Osteocyte (in vitro differentiated cells): Measurements from ENCODE around the gene TXNDC11. TPM values are rescaled to one million over a fixed set of nuclear protein-coding genes. Genes with fewer than 3 reads are reported as not detected.

Source experiments
- DNase-seq: peaks from one replicate; pipeline ENCODE4 v3.0.0; 2021; ENCODE audit warnings: mixed read lengths; ENCODE audit not compliant: unreplicated experiment; ENCODE audit errors: extremely low spot score
- H3K27ac Mint-ChIP-seq: one replicate; pipeline ENCODE4 v1.8.0; 2021; ENCODE audit warnings: mild to moderate bottlenecking, mixed read lengths; ENCODE audit not compliant: unreplicated experiment
- H3K27me3 Mint-ChIP-seq: one replicate; pipeline ENCODE4 v1.8.0; 2021; ENCODE audit warnings: mixed read lengths; ENCODE audit not compliant: unreplicated experiment
- H3K36me3 Mint-ChIP-seq: one replicate; pipeline ENCODE4 v1.8.0; 2021; ENCODE audit warnings: mixed read lengths; ENCODE audit not compliant: unreplicated experiment
- H3K4me1 Mint-ChIP-seq: one replicate; pipeline ENCODE4 v1.8.0; 2021; ENCODE audit warnings: mixed read lengths; ENCODE audit not compliant: unreplicated experiment
- H3K4me3 Mint-ChIP-seq: one replicate; pipeline ENCODE4 v1.8.0; 2021; ENCODE audit warnings: mild to moderate bottlenecking, moderate library complexity, mixed read lengths; ENCODE audit not compliant: unreplicated experiment
- H3K9me3 Mint-ChIP-seq: one replicate; pipeline ENCODE4 v1.8.0; 2021; ENCODE audit warnings: mixed read lengths; ENCODE audit not compliant: unreplicated experiment
- total RNA-seq: library from RNA; stranded (reverse); gene quantifications from 2 replicates; pipeline ENCODE4 v1.2.1, GENCODE V29; 2021
- TF ChIP-seq, protein P1 (sequence below): fragments of 200-600 bp; sonication (generic); IDR thresholded peaks from 2 replicates; pipeline ENCODE4 v1.5.0; 2021; ENCODE audit warnings: antibody characterized with exemption, mild to moderate bottlenecking, moderate library complexity

The TXNDC11 gene
- total RNA-seq, 1 donor from 2014 or later, result 31.9 TPM

DNA sequence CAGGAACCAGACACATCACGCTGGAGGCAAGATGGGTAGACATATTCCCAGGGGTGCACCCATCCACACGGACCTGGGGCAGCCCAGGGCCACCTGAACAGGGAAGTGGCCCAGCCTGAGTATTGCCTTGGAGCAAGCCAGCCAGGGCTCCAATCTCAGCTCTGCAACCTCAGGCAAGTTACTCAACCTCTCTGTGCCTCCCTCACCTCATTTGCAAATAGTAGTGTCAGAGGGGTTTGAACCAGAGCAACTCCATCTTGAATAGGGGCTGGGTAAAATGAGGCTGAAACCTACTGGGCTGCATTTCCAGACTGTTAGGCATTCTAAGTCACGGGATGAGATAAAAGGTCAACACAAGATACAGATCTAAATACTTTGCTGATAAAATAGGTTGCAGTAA lies 109.5 kb downstream of the TXNDC11 start:
- H3K27ac Mint-ChIP-seq, result peak overlapping the region; percentile 91
- DNase-seq, result no peak
- TF ChIP-seq, protein P1, sequence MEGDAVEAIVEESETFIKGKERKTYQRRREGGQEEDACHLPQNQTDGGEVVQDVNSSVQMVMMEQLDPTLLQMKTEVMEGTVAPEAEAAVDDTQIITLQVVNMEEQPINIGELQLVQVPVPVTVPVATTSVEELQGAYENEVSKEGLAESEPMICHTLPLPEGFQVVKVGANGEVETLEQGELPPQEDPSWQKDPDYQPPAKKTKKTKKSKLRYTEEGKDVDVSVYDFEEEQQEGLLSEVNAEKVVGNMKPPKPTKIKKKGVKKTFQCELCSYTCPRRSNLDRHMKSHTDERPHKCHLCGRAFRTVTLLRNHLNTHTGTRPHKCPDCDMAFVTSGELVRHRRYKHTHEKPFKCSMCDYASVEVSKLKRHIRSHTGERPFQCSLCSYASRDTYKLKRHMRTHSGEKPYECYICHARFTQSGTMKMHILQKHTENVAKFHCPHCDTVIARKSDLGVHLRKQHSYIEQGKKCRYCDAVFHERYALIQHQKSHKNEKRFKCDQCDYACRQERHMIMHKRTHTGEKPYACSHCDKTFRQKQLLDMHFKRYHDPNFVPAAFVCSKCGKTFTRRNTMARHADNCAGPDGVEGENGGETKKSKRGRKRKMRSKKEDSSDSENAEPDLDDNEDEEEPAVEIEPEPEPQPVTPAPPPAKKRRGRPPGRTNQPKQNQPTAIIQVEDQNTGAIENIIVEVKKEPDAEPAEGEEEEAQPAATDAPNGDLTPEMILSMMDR, result no peak
- no peaks in the 10 kb centered on the region for H3K9me3 Mint-ChIP-seq
- H3K4me1 Mint-ChIP-seq, result peaks cover 65% of the 10 kb centered on the region
- H3K36me3 Mint-ChIP-seq, result no peaks in the 10 kb centered on the region
- H3K27me3 Mint-ChIP-seq, result no peaks in the 10 kb centered on the region
- peak overlapping the region; percentile 32 for H3K4me3 Mint-ChIP-seq

DNA sequence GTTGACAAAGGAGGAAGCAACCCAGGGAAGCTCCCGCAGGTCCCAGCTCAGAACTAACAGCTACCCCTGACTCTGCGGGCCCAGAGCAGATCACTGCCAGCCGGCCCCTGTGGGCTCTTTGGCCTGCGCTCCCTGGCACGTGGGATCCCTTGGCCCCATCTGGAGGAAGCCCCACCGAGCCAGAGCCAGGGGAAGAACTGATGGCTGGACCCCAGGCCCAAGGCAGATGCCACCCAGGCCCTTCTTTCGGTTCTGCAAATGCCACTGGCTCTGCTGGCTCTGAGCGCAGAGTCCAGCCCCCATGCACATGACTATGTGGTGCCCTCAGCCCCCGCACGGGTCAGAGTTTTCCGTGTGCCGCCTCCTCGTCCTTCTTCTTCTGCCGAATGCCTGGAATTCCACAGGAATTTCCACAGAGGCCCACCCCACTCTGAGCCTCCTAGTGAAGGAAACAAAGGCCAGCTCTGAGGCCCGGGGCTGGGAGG lies 110.2 kb downstream of the TXNDC11 start:
- Mint-ChIP-seq H3K27me3 (no peaks in the 10 kb centered on the region), H3K4me3 (peak overlapping the region; percentile 32), H3K36me3 (no peaks in the 10 kb centered on the region), H3K4me1 (peaks cover 70% of the 10 kb centered on the region), H3K27ac (peak overlapping the region; percentile 91), H3K9me3 (no peaks in the 10 kb centered on the region)
- DNase-seq, result peak; percentile 94
- TF ChIP-seq, protein P1, result no peak

DNA sequence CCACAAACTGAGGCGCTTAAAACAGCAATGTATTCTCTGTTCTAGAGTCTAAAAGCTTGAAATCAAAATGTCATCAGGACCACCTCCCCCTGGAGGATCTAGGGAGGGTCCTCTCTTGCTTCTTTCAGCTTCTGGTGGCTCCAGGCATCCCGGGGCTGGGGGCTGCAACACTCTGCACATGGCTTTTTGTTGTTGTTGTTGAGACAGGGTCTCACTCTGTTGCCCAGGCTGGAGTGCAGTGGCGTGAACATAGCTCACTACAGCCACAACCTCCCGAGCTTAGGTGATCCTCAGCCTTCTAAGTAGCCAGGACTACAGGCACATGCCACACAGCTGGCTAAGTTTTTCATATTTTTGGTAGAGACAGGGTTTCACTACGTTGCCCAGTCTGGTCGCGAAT lies 111.4 kb downstream of the TXNDC11 start:
- H3K36me3 Mint-ChIP-seq, result no peaks in the 10 kb centered on the region
- no peaks in the 10 kb centered on the region for H3K9me3 Mint-ChIP-seq
- no peak for DNase-seq
- H3K4me3 Mint-ChIP-seq, result no peak overlapping the region
- peaks cover 70% of the 10 kb centered on the region for H3K4me1 Mint-ChIP-seq
- H3K27me3 Mint-ChIP-seq, result no peaks in the 10 kb centered on the region
- H3K27ac Mint-ChIP-seq, result peak overlapping the region; percentile 91
- TF ChIP-seq, protein P1, result no peak

DNA sequence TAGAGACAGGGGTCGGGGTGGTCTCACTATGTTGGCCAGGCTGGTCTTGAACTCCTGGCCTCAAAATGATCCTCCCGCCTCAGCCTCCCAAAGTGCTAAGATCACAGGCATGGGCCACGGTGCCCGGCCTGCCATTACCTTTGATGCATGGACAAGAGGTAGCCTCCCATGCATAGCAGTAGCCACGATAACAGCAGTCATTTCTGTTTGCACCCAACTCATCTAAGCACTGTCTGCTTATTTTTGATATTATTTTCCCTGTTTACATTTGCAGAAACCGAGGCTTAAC lies 111.9 kb downstream of the TXNDC11 start:
- Mint-ChIP-seq H3K27ac (peak overlapping the region; percentile 18), H3K4me3 (no peak overlapping the region), H3K9me3 (no peaks in the 10 kb centered on the region), H3K27me3 (no peaks in the 10 kb centered on the region), H3K36me3 (no peaks in the 10 kb centered on the region), H3K4me1 (peaks cover 73% of the 10 kb centered on the region)
- TF ChIP-seq, protein P1, result no peak
- DNase-seq, result no peak

DNA sequence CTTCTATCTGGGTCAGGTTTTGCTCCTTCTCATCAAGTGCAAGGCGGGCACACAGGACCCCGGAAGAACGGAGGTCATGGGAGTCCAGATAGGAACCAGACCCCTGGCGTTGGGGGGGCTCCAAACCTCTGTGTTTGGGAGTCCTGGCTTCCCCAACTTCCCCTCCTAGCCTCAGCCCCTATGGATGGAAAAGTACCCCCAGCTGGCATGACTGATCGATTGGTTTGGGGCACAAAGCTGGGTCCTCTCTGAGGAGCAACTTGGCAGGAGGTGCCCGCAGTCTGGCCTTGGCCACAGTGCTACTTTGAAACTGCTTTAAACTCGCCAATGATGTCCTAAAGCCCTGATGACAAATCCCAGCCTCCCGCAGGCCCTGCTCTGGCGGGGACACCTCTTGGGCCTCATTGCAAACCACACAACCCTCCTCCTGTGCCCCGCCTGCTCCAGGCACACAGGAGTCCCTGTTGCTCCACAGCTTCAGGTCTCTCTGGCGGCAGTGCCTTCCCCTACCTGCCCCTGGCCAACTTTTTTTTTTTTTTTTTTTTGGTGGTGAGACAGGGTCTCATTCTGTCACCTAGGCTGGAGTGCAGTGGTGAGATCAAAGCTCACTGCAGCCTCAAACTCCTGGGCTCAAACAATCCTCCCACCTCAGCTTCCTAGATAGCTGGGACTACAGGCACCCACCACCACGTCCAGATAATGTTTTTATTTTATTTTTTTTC lies 112.5 kb downstream of the TXNDC11 start:
- Mint-ChIP-seq H3K4me1 (peaks cover 78% of the 10 kb centered on the region), H3K36me3 (no peaks in the 10 kb centered on the region), H3K9me3 (no peaks in the 10 kb centered on the region), H3K27me3 (no peaks in the 10 kb centered on the region), H3K27ac (peak overlapping the region; percentile 56), H3K4me3 (no peak overlapping the region)
- DNase-seq, result no peak
- TF ChIP-seq, protein P1, result no peak

Other genes with a start within 250 kb of the TXNDC11 start
- gene LITAF, start 155.9 kb downstream of the TXNDC11 start, total RNA-seq, result 179 and 189 TPM in 2 replicates
- gene SNN, start 74.4 kb downstream of the TXNDC11 start, total RNA-seq, result 23.4 and 24.0 TPM in 2 replicates
- gene ZC3H7A, start 54.4 kb upstream of the TXNDC11 start, total RNA-seq, result 69.6 and 79.6 TPM in 2 replicates
- gene RSL1D1, start 108.7 kb upstream of the TXNDC11 start, total RNA-seq, result 122 and 128 TPM in 2 replicates
- gene GSPT1, start 173.1 kb upstream of the TXNDC11 start, total RNA-seq, result 87.9 and 91.3 TPM in 2 replicates
- 14.0 and 19.7 TPM in 2 replicates for gene NPIPB2, start 199.2 kb upstream of the TXNDC11 start, total RNA-seq
- not detected in 2 replicates for gene TNFRSF17, start 222.4 kb upstream of the TXNDC11 start, total RNA-seq
- 24.0 and 25.1 TPM in 2 replicates for gene SNX29, start 233.9 kb upstream of the TXNDC11 start, total RNA-seq